ENCODE data around the gene DNASE1L2.

DNA sequence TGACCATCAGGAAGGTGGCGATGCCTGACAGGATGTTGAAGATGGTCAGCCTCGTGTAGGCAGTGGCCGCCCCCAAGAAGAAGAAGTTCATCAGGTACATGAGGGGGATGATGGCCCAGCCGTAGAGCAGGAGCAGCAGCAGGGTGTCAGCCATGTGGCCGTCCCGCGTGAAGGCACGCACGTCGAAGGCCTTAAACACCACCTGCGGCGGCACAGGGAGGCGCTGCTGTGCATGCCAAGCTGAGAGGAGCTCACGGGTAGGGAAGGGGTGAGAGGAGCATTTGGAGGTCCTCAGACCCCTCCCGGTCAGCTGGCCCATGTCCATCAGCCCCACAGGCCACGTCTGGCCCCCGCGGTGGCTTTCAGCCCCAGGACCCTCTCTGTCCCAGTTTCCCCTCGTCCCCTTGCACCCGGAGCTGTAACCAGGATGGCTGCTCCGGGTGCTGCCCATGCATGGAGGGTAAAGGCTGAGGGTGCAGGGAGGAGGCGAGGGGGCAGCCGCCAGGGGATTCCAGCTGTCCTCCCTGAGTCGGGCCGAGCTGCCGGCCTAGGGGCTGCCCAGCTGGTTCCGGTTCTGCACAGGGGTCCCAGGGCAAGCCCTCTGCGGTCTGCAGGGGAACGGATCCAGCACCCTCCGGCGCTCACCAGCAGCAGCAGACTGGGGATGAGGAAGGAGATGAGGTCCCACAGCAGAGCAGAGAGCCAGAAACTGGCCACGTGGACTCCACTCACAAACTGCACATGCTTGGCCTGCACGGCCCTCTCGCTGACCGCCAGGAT, 48.7 kb downstream of the DNASE1L2 start:
- TF ChIP-seq, protein P1, sequence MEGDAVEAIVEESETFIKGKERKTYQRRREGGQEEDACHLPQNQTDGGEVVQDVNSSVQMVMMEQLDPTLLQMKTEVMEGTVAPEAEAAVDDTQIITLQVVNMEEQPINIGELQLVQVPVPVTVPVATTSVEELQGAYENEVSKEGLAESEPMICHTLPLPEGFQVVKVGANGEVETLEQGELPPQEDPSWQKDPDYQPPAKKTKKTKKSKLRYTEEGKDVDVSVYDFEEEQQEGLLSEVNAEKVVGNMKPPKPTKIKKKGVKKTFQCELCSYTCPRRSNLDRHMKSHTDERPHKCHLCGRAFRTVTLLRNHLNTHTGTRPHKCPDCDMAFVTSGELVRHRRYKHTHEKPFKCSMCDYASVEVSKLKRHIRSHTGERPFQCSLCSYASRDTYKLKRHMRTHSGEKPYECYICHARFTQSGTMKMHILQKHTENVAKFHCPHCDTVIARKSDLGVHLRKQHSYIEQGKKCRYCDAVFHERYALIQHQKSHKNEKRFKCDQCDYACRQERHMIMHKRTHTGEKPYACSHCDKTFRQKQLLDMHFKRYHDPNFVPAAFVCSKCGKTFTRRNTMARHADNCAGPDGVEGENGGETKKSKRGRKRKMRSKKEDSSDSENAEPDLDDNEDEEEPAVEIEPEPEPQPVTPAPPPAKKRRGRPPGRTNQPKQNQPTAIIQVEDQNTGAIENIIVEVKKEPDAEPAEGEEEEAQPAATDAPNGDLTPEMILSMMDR (IDR thresholded peaks at IDR 0.05; ENCODE audit: extremely low read depth in 1 of 2, insufficient read depth in 1 of 2, low read depth in 1 of 2, low read length in 2 of 2), result no peak
- TF ChIP-seq, protein P2, sequence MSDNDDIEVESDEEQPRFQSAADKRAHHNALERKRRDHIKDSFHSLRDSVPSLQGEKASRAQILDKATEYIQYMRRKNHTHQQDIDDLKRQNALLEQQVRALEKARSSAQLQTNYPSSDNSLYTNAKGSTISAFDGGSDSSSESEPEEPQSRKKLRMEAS (IDR thresholded peaks at IDR 0.05; ENCODE audit: insufficient read depth, insufficient read length), result no peak
